Mesothelial cell of epicardium (in vitro differentiated cells): ENCODE results near the gene METTL6. TPM values are rescaled to one million over a fixed set of nuclear protein-coding genes. Genes with fewer than 3 reads are reported as not detected.

Experiments
- DNase-seq, 2 experiments: peaks; one replicate each; pipeline ENCODE4 v3.0.0; 2021; ENCODE audit warnings: low spot score in 2 of 2; ENCODE audit not compliant: unreplicated experiment in 2 of 2
- H3K27ac Mint-ChIP-seq: 2 replicates; pipeline ENCODE4 v1.8.0; 2021; ENCODE audit warnings: mixed read lengths
- H3K27me3 Mint-ChIP-seq: 2 replicates; pipeline ENCODE4 v1.8.0; 2021; ENCODE audit warnings: low read depth, mixed read lengths
- H3K36me3 Mint-ChIP-seq: 2 replicates; pipeline ENCODE4 v1.8.0; 2021; ENCODE audit warnings: mixed read lengths
- H3K4me1 Mint-ChIP-seq: 2 replicates; pipeline ENCODE4 v1.8.0; 2021; ENCODE audit warnings: mixed read lengths
- H3K4me3 Mint-ChIP-seq: 2 replicates; pipeline ENCODE4 v1.8.0; 2021; ENCODE audit warnings: mild to moderate bottlenecking, moderate library complexity, mixed read lengths
- H3K9me3 Mint-ChIP-seq: 2 replicates; pipeline ENCODE4 v1.8.0; 2021; ENCODE audit warnings: mixed read lengths
- total RNA-seq: library from RNA; stranded (reverse); gene quantifications from 3 replicates; pipeline ENCODE4 v1.2.1, GENCODE V29; 2021
- TF ChIP-seq, protein P1 (sequence below): fragments of 200-600 bp; sonication (generic); IDR thresholded peaks from one replicate; pipeline ENCODE4 v1.5.0; 2021; ENCODE audit warnings: antibody characterized with exemption; ENCODE audit not compliant: unreplicated experiment

METTL6 gene
- total RNA-seq, 1 donor from 2014 or later = 23.5 TPM

- H3K36me3 Mint-ChIP-seq = peaks cover 38% of the 10 kb centered on the region
- TF ChIP-seq, protein P1, sequence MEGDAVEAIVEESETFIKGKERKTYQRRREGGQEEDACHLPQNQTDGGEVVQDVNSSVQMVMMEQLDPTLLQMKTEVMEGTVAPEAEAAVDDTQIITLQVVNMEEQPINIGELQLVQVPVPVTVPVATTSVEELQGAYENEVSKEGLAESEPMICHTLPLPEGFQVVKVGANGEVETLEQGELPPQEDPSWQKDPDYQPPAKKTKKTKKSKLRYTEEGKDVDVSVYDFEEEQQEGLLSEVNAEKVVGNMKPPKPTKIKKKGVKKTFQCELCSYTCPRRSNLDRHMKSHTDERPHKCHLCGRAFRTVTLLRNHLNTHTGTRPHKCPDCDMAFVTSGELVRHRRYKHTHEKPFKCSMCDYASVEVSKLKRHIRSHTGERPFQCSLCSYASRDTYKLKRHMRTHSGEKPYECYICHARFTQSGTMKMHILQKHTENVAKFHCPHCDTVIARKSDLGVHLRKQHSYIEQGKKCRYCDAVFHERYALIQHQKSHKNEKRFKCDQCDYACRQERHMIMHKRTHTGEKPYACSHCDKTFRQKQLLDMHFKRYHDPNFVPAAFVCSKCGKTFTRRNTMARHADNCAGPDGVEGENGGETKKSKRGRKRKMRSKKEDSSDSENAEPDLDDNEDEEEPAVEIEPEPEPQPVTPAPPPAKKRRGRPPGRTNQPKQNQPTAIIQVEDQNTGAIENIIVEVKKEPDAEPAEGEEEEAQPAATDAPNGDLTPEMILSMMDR = no peak
- DNase-seq = no peak
- no peak overlapping the region for H3K4me3 Mint-ChIP-seq
- H3K4me1 Mint-ChIP-seq = no peaks in the 10 kb centered on the region
- H3K27me3 Mint-ChIP-seq = no peaks in the 10 kb centered on the region
- H3K9me3 Mint-ChIP-seq = no peaks in the 10 kb centered on the region
- no peak overlapping the region for H3K27ac Mint-ChIP-seq
Observed at GRCh38 chr3:15436246-15436645, 8.9 kb upstream of the METTL6 start.

DNA sequence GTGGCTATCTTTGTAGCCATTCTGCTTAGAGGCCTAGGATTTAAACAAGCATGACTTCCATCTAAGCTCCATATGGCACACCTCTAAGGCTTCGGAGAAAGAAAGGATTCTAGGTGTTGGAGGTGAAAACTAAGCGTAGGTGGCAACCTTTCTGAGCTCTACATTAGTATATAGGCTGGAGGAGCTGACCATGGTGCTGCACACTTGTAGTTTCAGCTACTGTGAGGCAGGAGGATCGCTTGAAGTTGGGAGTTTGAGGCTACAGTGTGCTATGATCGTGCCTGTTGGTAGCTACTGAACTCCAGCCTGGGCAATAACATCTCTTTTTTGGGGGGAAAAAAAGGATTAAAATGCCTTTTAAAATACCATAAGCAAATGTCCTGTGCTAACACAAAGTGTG, 7.4 kb upstream of the METTL6 start:
- H3K4me1 Mint-ChIP-seq = no peaks in the 10 kb centered on the region
- no peak for DNase-seq
- H3K36me3 Mint-ChIP-seq = peaks cover 26% of the 10 kb centered on the region
- H3K4me3 Mint-ChIP-seq = no peak overlapping the region
- no peak overlapping the region for H3K27ac Mint-ChIP-seq
- no peaks in the 10 kb centered on the region for H3K27me3 Mint-ChIP-seq
- no peaks in the 10 kb centered on the region for H3K9me3 Mint-ChIP-seq
- TF ChIP-seq, protein P1 = no peak

- Mint-ChIP-seq H3K27me3 (no peaks in the 10 kb centered on the region), H3K27ac (no peak overlapping the region), H3K36me3 (peaks cover 21% of the 10 kb centered on the region)
Observed at GRCh38 chr3:15433531-15433930, 6.2 kb upstream of the METTL6 start.

GRCh38 chr3:15431256-15431837, 4.0 kb upstream of the METTL6 start:
- H3K27me3 Mint-ChIP-seq = no peaks in the 10 kb centered on the region
- H3K9me3 Mint-ChIP-seq = no peaks in the 10 kb centered on the region
- peaks cover 19% of the 10 kb centered on the region for H3K36me3 Mint-ChIP-seq
- H3K27ac Mint-ChIP-seq = peak overlapping the region; percentile 61
- H3K4me3 Mint-ChIP-seq = no peak overlapping the region
- H3K4me1 Mint-ChIP-seq = peaks cover 22% of the 10 kb centered on the region
- no peak for DNase-seq
- TF ChIP-seq, protein P1 = no peak

More at GRCh38 chr3:15433531-15433930, 6.2 kb upstream of the METTL6 start:
- TF ChIP-seq, protein P1 = no peak
- Mint-ChIP-seq H3K4me1 (peaks cover 10% of the 10 kb centered on the region), H3K9me3 (no peaks in the 10 kb centered on the region), H3K4me3 (no peak overlapping the region)
- no peak for DNase-seq

DNA sequence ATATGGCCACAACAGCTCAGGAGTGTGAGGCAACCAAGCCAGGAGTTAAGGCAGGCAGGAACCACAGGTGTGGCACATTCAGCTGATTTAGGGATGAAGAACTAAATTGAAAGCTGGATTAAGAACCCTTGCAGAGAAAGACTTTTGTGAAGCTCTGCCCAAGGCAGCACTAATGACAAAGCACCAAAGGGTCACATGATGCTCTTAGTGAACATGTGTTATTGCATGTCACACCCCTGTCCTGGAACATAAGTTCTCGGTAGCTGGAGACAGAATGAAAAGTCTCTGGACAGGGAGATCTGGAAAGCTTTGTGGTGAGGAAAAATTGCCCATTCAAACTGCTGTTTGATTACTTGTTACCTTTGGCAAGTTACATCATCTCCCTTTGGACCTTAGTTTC, 3.3 kb upstream of the METTL6 start:
- no peaks in the 10 kb centered on the region for H3K27me3 Mint-ChIP-seq
- DNase-seq = no peak
- no peak overlapping the region for H3K27ac Mint-ChIP-seq
- TF ChIP-seq, protein P1 = no peak
- peaks cover 14% of the 10 kb centered on the region for H3K36me3 Mint-ChIP-seq
- no peak overlapping the region for H3K4me3 Mint-ChIP-seq
- H3K4me1 Mint-ChIP-seq = peaks cover 29% of the 10 kb centered on the region
- no peaks in the 10 kb centered on the region for H3K9me3 Mint-ChIP-seq

GRCh38 chr3:15429080-15429479, 1.7 kb upstream of the METTL6 start:
- Mint-ChIP-seq H3K4me1 (peaks cover 34% of the 10 kb centered on the region), H3K36me3 (peaks cover 12% of the 10 kb centered on the region), H3K27ac (no peak overlapping the region)

More at GRCh38 chr3:15429080-15429479, 1.7 kb upstream of the METTL6 start:
- H3K27me3 Mint-ChIP-seq = no peaks in the 10 kb centered on the region
- TF ChIP-seq, protein P1 = no peak
- H3K4me3 Mint-ChIP-seq = peak overlapping the region; percentile 96
- H3K9me3 Mint-ChIP-seq = no peaks in the 10 kb centered on the region
- DNase-seq = no peak
